HG03066 (cell line): ENCODE results near the gene EIF3D.

ENCODE experiments used
- ATAC-seq: cut with Tn5 transposase; IDR thresholded peaks from one replicate; pipeline ENCODE4 v1.9.1; 2021; ENCODE audit warnings: low read depth; ENCODE audit not compliant: unreplicated experiment

EIF3D gene

DNA sequence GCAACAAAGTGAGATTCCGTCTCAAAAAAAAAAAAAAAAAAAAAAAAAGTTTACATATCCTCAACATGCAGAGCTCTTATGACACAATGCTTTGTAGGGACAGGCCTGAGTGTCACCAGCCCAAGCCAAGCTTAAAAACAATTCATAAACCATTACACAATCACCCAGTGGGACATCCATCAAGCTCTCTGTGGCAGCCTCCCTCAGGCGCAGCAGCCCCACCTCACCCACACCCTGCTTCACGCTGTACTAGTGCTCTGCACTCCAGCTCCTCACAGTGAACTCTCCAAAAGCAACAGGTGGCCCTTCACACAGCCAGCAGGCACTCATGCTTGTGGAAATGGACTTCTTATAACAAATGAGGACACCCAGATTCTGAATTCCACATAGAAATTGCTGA, 18.6 kb downstream of the EIF3D start:
- no peak for ATAC-seq

DNA sequence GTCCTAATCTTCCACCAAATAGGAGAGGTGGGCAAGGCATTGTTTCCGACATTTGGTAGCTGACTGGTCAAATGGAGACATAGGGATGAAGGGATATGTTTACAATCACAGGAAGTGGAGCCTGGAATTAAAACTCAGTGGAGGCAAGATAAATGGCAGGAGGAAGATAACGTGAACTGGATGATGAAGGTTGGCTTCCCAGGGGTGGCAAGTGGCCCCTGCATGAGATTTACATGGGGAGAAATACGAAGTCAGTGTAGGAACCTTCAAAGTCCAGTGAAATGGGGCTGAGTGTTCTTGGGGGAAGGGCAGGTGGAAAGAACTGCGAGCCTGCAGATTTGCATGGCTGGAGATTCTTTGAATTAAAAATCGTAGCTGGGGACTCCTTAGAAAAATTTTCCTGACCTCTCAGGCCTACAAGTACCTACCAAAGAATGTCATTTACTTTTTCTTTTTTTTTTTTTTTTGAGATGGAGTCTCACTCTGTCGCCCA, 21.4 kb downstream of the EIF3D start:
- no peak for ATAC-seq

GRCh38 chr22:36506637-36507517, 22.1 kb downstream of the EIF3D start, which contains the start of gene FOXRED2:
Gene FOXRED2, minus strand, starts transcription at chr22:36507040. Its CDS starts 618 bp downstream, at chr22:36506422.
- no peak for ATAC-seq

- ATAC-seq, result no peak
These were observed 22.8 kb downstream of the EIF3D start for GRCh38 chr22:36505998-36506635.

DNA sequence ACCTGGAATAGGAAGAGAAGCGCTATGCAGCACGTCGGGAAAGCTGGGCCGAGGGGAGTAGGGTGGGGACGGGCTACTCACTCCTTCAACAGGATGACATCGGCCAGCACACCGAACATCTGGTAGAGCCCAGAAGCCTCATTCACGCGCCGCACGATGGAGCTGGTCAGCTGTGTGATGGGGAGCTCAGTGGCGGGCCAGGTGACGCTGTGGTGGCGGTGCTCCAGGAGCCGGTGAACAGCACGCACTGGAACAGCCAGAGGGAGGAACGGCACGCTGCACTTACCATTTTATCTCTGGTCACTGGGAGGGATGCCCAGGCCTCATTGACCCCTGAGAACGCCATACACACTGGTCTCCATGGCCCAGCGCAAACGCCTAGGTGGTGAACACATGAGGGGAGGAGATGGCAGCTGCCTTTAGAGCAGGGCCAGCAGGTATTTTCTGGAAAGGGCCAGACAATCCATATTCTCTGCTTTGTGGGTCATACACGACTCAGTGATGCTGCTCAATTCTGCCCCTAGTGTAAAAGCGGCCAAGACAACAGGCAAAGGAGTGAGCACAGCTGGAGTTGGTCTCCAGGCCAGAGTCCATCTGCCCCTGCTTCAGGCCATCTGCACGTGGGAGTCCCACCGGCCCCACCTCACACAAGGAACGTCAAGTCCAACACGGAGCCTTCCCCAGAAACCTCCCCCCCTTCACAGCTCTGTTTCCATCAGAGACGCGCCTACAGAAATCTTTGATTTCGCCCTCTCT, 30.9 kb downstream of the EIF3D start:
- no peak for ATAC-seq

- peak; percentile 76 for ATAC-seq
These were observed 35.3 kb downstream of the EIF3D start for GRCh38 chr22:36493690-36494110.

GRCh38 chr22:36492109-36492508, 36.9 kb downstream of the EIF3D start:
- no peak for ATAC-seq

- no peak for ATAC-seq
These were observed 37.8 kb downstream of the EIF3D start for GRCh38 chr22:36491155-36491554.

DNA sequence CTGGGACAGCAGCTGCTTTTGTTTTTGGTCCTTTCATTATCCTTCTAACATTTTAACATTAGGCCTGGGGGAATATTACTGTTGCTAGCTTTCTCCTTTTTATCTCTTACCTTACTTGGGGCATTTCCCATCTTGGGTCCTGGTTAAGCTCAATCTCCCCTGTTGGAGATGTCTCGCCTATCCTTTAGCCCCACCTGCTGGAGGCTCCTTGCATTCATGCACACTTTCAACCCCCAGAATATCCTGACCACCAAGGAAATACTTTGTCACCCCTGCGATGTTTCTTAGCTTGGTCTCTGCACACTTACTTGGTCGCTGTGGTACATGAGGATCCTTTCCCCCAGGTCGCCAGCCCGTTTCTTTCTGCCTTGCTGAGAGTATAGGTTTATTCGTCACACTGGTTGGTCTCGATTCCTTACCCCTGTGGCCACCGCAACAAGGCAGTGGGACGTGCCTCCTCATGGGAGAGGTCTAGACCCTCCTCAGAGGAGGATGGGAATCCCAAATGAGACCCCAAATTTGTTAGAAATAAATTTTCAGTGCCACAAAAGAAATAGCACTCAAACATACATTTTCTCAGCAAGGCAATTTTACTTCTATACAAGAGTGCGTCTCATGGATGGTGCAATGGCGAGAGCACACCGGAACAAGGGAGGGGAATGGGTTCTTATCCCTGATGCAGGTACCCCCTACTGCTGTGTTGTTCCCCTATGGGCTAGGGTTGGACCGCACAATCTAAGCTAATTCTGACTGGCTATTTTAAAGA, 42.2 kb downstream of the EIF3D start:
- ATAC-seq, result no peak

GRCh38 chr22:36481393-36482168, 47.4 kb downstream of the EIF3D start, which contains the start of gene TXN2:
Gene TXN2, minus strand, starts transcription at chr22:36481640. Its CDS starts 803 bp downstream, at chr22:36480837.
- peak; percentile 88 for ATAC-seq

DNA sequence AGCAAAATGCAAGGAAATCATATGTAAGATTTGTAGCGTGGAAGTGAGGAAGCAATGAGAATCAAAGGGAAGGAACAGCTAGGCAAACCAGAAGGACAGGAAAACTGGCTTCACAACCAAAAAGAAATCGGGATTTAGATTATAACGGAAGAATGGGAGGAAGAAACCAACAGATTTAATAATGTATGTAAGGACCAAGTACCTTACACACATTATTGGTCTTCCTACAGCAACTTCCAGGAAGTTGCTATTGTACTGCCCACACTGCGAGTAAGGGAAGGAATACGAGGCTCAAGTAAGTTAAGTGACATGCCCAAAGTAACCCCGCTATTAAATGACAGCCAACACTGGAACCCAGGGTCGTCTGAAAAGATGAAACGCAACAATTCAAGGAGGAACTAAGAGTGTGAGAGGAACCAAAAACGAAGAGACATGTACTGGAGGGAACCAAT, 48.0 kb downstream of the EIF3D start:
- peak; percentile 38 for ATAC-seq

GRCh38 chr22:36478966-36479365, 50.0 kb downstream of the EIF3D start:
- ATAC-seq, result no peak

DNA sequence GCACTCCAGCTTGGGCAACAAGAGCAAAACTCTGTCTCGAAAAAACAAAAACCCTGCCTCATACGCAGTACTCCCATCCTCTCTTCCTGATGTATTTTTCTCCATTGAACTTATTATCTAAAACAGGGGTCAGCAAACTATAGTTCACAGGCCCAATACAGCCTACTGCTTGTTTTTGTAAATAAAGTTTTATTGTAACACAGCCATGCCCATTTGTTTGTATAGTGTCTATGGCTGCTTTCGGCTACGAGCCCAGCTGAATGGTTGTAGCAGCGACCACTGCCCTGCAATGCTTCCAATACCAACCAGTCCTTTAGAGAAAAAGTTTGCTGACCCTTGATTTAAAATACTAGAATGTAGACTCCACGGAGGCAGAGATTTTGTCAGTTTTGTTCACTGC, 53.6 kb downstream of the EIF3D start:
- ATAC-seq, result no peak

DNA sequence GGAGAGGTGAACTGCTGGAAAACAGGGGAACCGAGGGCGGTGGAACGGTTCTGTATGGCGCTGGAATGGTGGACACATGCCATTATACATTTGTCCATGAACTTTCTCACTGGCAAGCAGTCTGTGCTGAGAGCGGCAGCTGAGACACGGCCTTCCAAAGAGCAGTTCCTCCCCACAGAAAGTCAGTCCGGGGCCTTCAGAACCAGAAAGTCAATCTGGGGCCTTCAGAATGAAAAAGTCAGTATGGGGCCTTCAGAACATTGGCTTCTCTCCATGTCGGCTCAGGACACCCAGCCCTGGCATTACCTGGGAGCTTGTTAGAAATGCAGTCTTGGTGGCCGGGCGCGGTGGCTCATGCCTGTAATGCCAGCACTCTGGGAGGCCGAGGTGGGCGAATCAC, 56.3 kb downstream of the EIF3D start:
- no peak for ATAC-seq

DNA sequence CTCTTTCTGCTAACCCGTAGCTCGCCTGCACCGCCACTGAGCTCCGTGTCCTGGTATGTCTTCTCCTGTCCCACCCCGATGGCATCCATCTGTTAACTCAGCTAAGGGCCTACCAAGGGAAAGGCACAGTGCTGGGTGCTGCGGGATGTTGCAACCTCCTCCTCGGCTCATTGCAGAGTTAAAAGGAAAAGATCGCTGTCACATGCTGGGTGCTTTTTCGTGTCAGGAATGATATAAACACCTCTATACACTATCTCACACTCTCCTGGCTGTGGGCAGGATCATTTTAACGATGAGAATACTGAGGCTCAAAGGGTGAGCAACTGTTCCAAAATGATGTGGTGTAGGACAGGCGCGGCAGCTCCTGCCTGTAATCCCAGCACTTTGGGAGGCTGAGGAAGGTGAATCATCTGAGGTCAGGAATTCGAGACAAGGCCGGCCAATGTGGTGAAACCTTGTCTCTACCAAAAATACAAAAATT, 57.6 kb downstream of the EIF3D start:
- no peak for ATAC-seq

GRCh38 chr22:36470994-36471331, 58.0 kb downstream of the EIF3D start:
- no peak for ATAC-seq

GRCh38 chr22:36470162-36470993, 58.6 kb downstream of the EIF3D start:
- ATAC-seq, result no peak

- ATAC-seq, result no peak
These were observed 59.8 kb downstream of the EIF3D start for GRCh38 chr22:36469094-36469710.
